Measurements from ENCODE around the gene IRF7. TPM values are rescaled to one million over a fixed set of nuclear protein-coding genes. Genes with fewer than 3 reads are reported as not detected.

The IRF7 gene
- total RNA-seq, 1 donor from 2014 or later, result 19.5 TPM

GRCh38 chr11:640021-640706 is 24.4 kb upstream of the IRF7 start:
- ATAC-seq, result no peak

- ATAC-seq, result no peak
Observed at GRCh38 chr11:639332-639955, 23.7 kb upstream of the IRF7 start.

GRCh38 chr11:638631-639331 is 23.0 kb upstream of the IRF7 start:
- no peak for ATAC-seq

- ATAC-seq, result no peak
Observed at GRCh38 chr11:637593-638521, 22.1 kb upstream of the IRF7 start.

- no peak for ATAC-seq
Observed at GRCh38 chr11:637333-637592, 21.5 kb upstream of the IRF7 start.

- ATAC-seq, result peak; percentile 31
Observed at GRCh38 chr11:636511-637332, 21.0 kb upstream of the IRF7 start, which contains the start of gene DRD4. Gene DRD4, plus strand, starts transcription at chr11:637269. Its CDS starts 36 bp downstream, at chr11:637305.

GRCh38 chr11:635945-636510 is 20.3 kb upstream of the IRF7 start:
- ATAC-seq, result no peak

- ATAC-seq, result no peak
Observed at GRCh38 chr11:630871-631270, 15.1 kb upstream of the IRF7 start.

GRCh38 chr11:629237-629583 is 13.5 kb upstream of the IRF7 start:
- ATAC-seq, result no peak

GRCh38 chr11:628056-628455 is 12.3 kb upstream of the IRF7 start:
- no peak for ATAC-seq

- ATAC-seq, result no peak
Observed at GRCh38 chr11:627308-627576, 11.5 kb upstream of the IRF7 start.

- no peak for ATAC-seq
Observed at GRCh38 chr11:626475-627307, 10.9 kb upstream of the IRF7 start, which contains the start of gene SCT. Gene SCT, minus strand, starts transcription at chr11:627181. Its CDS starts 38 bp downstream, at chr11:627143.

- peak; percentile 9 for ATAC-seq
Observed at GRCh38 chr11:625636-626268, 10.0 kb upstream of the IRF7 start.

- ATAC-seq, result peak; percentile 22
Observed at GRCh38 chr11:624705-625635, 9.2 kb upstream of the IRF7 start, which contains the start of gene CDHR5. Gene CDHR5, minus strand, starts transcription at chr11:624955. Its CDS starts 53 bp downstream, at chr11:624902.

GRCh38 chr11:623999-624704 is 8.4 kb upstream of the IRF7 start:
- ATAC-seq, result peak; percentile 77

- no peak for ATAC-seq
Observed at GRCh38 chr11:623349-623869, 7.7 kb upstream of the IRF7 start.

GRCh38 chr11:621838-622237 is 6.1 kb upstream of the IRF7 start:
- ATAC-seq, result no peak

Data from esophagus mucosa (tissue), 1 donor.